HL-60 (cell line): ENCODE data around the gene ANO9.
"Not testable (repeated sequence)": the region's sequence is repeated elsewhere in the genome, so short reads cannot be mapped to it uniquely, and the experiment has no call there.

Experiments
- DNase-seq, 2 experiments: peaks; one replicate each; pipeline ENCODE4 v3.0.0-alpha.2; 2010 to 2020; ENCODE audit warnings: low read depth in 1 of 2, low spot score in 1 of 2
- H3K27ac ChIP-seq: fragments of 250-450 bp; sonication (Bioruptor Pico); replicated peaks from 2 replicates; pipeline ENCODE4 v1.5.1; 2020; ENCODE audit warnings: mild to moderate bottlenecking, moderate library complexity
- H3K27me3 ChIP-seq: fragments of 250-450 bp; sonication (Bioruptor Pico); 2 replicates; pipeline ENCODE4 v1.5.1; 2021; ENCODE audit warnings: mild to moderate bottlenecking, moderate library complexity; ENCODE audit not compliant: insufficient read depth, poor library complexity, severe bottlenecking
- H3K4me3 ChIP-seq: replicated peaks from 2 replicates; pipeline ENCODE4 v1.5.1; 2011; ENCODE audit warnings: mild to moderate bottlenecking, control low read depth, low read length; ENCODE audit not compliant: insufficient read depth
- GABPA ChIP-seq: IDR thresholded peaks from 2 replicates; pipeline ENCODE4 v1.6.1; 2012; ENCODE audit warnings: low read depth
- POLR2AphosphoS5 ChIP-seq: IDR thresholded peaks from 2 replicates; pipeline ENCODE4 v1.6.1; 2012; ENCODE audit warnings: low read depth
- SPI1 ChIP-seq: IDR thresholded peaks from 2 replicates; pipeline ENCODE4 v1.6.1; 2012; ENCODE audit warnings: low read depth, mild to moderate bottlenecking, borderline replicate concordance
- TF ChIP-seq, protein P1 (sequence below): IDR thresholded peaks from 2 replicates; pipeline ENCODE4 v1.6.1; 2012; ENCODE audit warnings: low read depth; ENCODE audit not compliant: insufficient replicate concordance
- TF ChIP-seq, protein P2 (sequence below): IDR thresholded peaks from one replicate; pipeline ENCODE4 v1.5.1; 2011; ENCODE audit warnings: low read length, control low read depth, inconsistent platforms; ENCODE audit not compliant: insufficient read depth

Gene ANO9

DNA sequence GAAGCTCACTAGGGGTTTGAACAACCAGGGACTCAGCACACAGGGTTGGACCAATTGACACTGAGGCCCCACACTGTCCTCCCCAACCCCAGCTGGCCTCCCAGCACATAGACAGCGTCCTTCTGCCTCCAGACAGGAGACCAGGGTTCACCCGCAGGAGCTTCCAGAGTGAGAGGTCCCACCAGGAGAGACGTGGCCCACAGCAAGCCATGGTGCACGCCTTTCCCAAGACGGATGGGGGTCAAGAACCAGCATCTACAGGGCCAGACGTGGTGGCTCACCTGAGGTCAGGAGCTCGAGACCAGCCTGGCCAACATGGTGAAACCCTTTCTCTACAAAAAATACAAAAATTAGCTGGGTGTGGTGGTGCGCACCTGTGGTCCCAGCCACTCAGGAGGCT is 15.0 kb downstream of the ANO9 start:
- Histone ChIP-seq H3K4me3 (no peak overlapping the region), H3K27ac (no peak overlapping the region)
- TF ChIP-seq GABPA (no peak), SPI1 (no peak), POLR2AphosphoS5 (no peak)
- TF ChIP-seq, protein P1, sequence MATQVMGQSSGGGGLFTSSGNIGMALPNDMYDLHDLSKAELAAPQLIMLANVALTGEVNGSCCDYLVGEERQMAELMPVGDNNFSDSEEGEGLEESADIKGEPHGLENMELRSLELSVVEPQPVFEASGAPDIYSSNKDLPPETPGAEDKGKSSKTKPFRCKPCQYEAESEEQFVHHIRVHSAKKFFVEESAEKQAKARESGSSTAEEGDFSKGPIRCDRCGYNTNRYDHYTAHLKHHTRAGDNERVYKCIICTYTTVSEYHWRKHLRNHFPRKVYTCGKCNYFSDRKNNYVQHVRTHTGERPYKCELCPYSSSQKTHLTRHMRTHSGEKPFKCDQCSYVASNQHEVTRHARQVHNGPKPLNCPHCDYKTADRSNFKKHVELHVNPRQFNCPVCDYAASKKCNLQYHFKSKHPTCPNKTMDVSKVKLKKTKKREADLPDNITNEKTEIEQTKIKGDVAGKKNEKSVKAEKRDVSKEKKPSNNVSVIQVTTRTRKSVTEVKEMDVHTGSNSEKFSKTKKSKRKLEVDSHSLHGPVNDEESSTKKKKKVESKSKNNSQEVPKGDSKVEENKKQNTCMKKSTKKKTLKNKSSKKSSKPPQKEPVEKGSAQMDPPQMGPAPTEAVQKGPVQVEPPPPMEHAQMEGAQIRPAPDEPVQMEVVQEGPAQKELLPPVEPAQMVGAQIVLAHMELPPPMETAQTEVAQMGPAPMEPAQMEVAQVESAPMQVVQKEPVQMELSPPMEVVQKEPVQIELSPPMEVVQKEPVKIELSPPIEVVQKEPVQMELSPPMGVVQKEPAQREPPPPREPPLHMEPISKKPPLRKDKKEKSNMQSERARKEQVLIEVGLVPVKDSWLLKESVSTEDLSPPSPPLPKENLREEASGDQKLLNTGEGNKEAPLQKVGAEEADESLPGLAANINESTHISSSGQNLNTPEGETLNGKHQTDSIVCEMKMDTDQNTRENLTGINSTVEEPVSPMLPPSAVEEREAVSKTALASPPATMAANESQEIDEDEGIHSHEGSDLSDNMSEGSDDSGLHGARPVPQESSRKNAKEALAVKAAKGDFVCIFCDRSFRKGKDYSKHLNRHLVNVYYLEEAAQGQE, result no peak
- TF ChIP-seq, protein P2, sequence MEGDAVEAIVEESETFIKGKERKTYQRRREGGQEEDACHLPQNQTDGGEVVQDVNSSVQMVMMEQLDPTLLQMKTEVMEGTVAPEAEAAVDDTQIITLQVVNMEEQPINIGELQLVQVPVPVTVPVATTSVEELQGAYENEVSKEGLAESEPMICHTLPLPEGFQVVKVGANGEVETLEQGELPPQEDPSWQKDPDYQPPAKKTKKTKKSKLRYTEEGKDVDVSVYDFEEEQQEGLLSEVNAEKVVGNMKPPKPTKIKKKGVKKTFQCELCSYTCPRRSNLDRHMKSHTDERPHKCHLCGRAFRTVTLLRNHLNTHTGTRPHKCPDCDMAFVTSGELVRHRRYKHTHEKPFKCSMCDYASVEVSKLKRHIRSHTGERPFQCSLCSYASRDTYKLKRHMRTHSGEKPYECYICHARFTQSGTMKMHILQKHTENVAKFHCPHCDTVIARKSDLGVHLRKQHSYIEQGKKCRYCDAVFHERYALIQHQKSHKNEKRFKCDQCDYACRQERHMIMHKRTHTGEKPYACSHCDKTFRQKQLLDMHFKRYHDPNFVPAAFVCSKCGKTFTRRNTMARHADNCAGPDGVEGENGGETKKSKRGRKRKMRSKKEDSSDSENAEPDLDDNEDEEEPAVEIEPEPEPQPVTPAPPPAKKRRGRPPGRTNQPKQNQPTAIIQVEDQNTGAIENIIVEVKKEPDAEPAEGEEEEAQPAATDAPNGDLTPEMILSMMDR, result no peak

DNA sequence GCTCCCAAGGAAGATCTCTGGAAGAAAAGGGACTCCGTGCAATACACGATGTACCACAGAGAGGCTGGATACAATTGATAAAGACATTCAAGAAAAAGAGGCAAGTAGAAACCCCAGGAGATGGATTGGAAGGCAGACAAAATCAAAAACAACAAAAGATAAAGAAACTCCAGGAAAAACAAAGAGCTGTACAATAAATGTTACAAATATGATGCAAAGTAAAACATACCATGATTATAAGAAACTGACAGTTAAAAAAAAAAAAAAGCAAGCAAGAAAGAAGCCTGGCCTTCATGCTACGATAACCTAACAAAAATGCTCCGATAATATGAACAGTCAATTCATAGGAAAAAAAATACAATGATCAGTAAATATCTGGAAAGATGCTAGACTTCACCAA is 16.5 kb downstream of the ANO9 start:
- TF ChIP-seq, protein P2, result no peak
- TF ChIP-seq, protein P1, result no peak
- no peak for TF ChIP-seq POLR2AphosphoS5
- TF ChIP-seq GABPA, result no peak
- no peak for TF ChIP-seq SPI1
- no peaks in the 10 kb centered on the region for H3K27me3 ChIP-seq
- DNase-seq, result no peak

More for the DNA sequence above, 15.0 kb downstream of the ANO9 start:
- H3K27me3 ChIP-seq, result no peaks in the 10 kb centered on the region
- DNase-seq, result no peak

DNA sequence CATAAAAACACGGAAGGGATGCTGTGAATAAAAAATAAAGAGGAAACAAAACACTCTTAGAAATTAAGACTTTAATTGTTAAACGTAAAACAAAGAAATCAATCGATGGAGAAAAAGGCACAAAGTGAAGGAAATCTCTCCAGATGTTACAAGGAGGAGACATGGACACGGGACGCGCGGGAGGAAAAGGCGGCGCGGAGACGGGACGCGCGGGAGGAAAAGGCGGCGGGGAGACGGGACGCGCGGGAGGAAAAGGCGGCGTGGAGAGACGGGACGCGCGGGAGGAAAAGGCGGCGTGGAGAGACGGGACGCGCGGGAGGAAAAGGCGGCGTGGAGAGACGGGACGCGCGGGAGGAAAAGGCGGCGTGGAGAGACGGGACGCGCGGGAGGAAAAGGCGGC is 17.0 kb downstream of the ANO9 start:
- not testable (repeated sequence) for H3K27ac ChIP-seq, H3K27me3 ChIP-seq, H3K4me3 ChIP-seq, DNase-seq

More for the DNA sequence above, 16.5 kb downstream of the ANO9 start:
- Histone ChIP-seq H3K4me3 (no peak overlapping the region), H3K27ac (no peak overlapping the region)

DNA sequence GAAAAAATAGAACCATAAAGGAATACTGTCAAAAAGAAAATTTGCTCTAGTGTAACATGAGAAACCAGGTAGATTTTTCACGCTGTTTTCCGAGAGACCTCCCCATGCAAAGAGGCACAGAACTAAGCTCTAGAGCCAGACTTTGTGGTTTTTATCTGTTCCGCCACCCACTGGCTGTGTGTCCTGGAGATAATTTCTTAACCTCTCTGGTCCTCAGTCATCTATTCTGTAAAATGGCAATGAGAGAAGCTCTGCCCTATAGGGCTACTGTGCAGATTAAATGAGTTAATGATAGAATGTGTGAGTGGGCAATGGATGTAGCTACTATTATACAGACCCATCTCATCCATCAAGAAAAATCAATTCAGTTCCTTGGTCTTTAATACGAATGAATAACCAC is 17.6 kb downstream of the ANO9 start:
- Histone ChIP-seq H3K27me3 (no peaks in the 10 kb centered on the region), H3K27ac (no peak overlapping the region), H3K4me3 (no peak overlapping the region)
- no peak for DNase-seq
- no peak for TF ChIP-seq POLR2AphosphoS5
- TF ChIP-seq GABPA, result no peak
- TF ChIP-seq, protein P2, result no peak
- TF ChIP-seq, protein P1, result no peak
- TF ChIP-seq SPI1, result no peak
